Liver (tissue), 3 donors: ENCODE results near the gene ARHGAP32.

ENCODE experiments used
- EGR1 ChIP-seq, 2 donors: IDR thresholded peaks; 2 replicates each; pipeline ENCODE4 v1.6.1; 2016 to 2018; ENCODE audit warnings: antibody characterized with exemption in 2 of 2, low read depth in 2 of 2
- FOXA1 ChIP-seq: IDR thresholded peaks from 2 replicates; pipeline ENCODE4 v1.6.1; 2016; ENCODE audit warnings: antibody characterized with exemption
- GABPA ChIP-seq, 2 donors: IDR thresholded peaks in 1 of 2; conservative IDR thresholded peaks in 1 of 2; 2 replicates each; pipeline ENCODE4 v1.6.1; 2016; ENCODE audit warnings: antibody characterized with exemption in 2 of 2, mild to moderate bottlenecking in 1 of 2, moderate library complexity in 1 of 2
- HNF4A ChIP-seq, 2 donors: conservative IDR thresholded peaks; 2 replicates each; pipeline ENCODE4 v1.6.1; 2016; ENCODE audit warnings: antibody characterized with exemption in 2 of 2, mild to moderate bottlenecking in 2 of 2
- MAX ChIP-seq: IDR thresholded peaks from 2 replicates; pipeline ENCODE4 v1.6.1; 2016; ENCODE audit warnings: antibody characterized with exemption
- RAD21 ChIP-seq, 2 donors: IDR thresholded peaks; 2 replicates each; pipeline ENCODE4 v1.6.1; 2016; ENCODE audit warnings: antibody characterized with exemption in 2 of 2, mild to moderate bottlenecking in 2 of 2
- SP1 ChIP-seq: IDR thresholded peaks from 2 replicates; pipeline ENCODE4 v1.6.1; 2018; ENCODE audit warnings: antibody characterized with exemption, mild to moderate bottlenecking
- TAF1 ChIP-seq: conservative IDR thresholded peaks from 2 replicates; pipeline ENCODE4 v1.6.1; 2016; ENCODE audit warnings: antibody characterized with exemption, mild to moderate bottlenecking
- TF ChIP-seq, protein P1 (sequence below): IDR thresholded peaks from 2 replicates; pipeline ENCODE4 v1.6.1; 2016; ENCODE audit warnings: antibody characterized with exemption
- TF ChIP-seq, protein P2 (sequence below): fragments of 150-350 bp; IDR thresholded peaks from 2 replicates; pipeline ENCODE4 v1.5.1; 2017; ENCODE audit warnings: improper control_type of control experiment, low read depth, low read length; ENCODE audit not compliant: missing input control
- TF ChIP-seq, protein P3 (sequence below): IDR thresholded peaks from 2 replicates; pipeline ENCODE4 v1.6.1; 2016; ENCODE audit warnings: antibody characterized with exemption
- TF ChIP-seq, protein P4 (sequence below): IDR thresholded peaks from 2 replicates; pipeline ENCODE4 v1.6.1; 2016; ENCODE audit warnings: antibody characterized with exemption, mild to moderate bottlenecking
- donor health status: healthy.
- donor health status: healthy.

DNA sequence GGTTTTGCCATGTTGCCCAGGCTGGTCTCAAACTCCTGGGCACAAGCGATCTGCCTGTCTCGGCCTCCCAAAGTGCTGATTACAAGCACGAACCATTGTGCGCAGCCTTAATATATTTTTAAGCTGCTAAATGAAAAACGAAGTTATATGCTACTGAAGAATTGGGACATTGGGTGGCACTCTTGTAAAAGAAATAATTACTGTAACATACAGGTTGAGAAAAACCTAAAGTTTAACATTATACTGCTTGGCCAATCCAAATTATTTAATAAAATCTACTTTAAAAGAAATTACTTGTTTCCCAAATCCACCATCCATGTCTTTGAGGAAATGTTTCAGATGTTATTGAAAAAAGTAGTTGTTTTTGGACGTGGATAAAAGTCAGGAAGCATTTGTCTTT is 37.9 kb upstream of the ARHGAP32 start:
- TF ChIP-seq, protein P1, sequence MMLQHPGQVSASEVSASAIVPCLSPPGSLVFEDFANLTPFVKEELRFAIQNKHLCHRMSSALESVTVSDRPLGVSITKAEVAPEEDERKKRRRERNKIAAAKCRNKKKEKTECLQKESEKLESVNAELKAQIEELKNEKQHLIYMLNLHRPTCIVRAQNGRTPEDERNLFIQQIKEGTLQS, result no peak
- TF ChIP-seq FOXA1 (no peak), GABPA (IDR thresholded peaks at IDR 0.05 in 1 of 2, conservative IDR thresholded peaks at IDR 0.05 in 1 of 2) (no peak), MAX (no peak), TAF1 (no peak), SP1 (no peak), EGR1 (IDR thresholded peaks at IDR 0.05; ENCODE audit: low read depth in 2 of 2) (no peak), RAD21 (IDR thresholded peaks at IDR 0.05) (peak; percentile 72), HNF4A (conservative IDR thresholded peaks at IDR 0.05) (no peak)
- TF ChIP-seq, protein P2, sequence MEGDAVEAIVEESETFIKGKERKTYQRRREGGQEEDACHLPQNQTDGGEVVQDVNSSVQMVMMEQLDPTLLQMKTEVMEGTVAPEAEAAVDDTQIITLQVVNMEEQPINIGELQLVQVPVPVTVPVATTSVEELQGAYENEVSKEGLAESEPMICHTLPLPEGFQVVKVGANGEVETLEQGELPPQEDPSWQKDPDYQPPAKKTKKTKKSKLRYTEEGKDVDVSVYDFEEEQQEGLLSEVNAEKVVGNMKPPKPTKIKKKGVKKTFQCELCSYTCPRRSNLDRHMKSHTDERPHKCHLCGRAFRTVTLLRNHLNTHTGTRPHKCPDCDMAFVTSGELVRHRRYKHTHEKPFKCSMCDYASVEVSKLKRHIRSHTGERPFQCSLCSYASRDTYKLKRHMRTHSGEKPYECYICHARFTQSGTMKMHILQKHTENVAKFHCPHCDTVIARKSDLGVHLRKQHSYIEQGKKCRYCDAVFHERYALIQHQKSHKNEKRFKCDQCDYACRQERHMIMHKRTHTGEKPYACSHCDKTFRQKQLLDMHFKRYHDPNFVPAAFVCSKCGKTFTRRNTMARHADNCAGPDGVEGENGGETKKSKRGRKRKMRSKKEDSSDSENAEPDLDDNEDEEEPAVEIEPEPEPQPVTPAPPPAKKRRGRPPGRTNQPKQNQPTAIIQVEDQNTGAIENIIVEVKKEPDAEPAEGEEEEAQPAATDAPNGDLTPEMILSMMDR, result no peak
- TF ChIP-seq, protein P3, sequence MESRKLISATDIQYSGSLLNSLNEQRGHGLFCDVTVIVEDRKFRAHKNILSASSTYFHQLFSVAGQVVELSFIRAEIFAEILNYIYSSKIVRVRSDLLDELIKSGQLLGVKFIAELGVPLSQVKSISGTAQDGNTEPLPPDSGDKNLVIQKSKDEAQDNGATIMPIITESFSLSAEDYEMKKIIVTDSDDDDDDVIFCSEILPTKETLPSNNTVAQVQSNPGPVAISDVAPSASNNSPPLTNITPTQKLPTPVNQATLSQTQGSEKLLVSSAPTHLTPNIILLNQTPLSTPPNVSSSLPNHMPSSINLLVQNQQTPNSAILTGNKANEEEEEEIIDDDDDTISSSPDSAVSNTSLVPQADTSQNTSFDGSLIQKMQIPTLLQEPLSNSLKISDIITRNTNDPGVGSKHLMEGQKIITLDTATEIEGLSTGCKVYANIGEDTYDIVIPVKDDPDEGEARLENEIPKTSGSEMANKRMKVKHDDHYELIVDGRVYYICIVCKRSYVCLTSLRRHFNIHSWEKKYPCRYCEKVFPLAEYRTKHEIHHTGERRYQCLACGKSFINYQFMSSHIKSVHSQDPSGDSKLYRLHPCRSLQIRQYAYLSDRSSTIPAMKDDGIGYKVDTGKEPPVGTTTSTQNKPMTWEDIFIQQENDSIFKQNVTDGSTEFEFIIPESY, result no peak
- TF ChIP-seq, protein P4, sequence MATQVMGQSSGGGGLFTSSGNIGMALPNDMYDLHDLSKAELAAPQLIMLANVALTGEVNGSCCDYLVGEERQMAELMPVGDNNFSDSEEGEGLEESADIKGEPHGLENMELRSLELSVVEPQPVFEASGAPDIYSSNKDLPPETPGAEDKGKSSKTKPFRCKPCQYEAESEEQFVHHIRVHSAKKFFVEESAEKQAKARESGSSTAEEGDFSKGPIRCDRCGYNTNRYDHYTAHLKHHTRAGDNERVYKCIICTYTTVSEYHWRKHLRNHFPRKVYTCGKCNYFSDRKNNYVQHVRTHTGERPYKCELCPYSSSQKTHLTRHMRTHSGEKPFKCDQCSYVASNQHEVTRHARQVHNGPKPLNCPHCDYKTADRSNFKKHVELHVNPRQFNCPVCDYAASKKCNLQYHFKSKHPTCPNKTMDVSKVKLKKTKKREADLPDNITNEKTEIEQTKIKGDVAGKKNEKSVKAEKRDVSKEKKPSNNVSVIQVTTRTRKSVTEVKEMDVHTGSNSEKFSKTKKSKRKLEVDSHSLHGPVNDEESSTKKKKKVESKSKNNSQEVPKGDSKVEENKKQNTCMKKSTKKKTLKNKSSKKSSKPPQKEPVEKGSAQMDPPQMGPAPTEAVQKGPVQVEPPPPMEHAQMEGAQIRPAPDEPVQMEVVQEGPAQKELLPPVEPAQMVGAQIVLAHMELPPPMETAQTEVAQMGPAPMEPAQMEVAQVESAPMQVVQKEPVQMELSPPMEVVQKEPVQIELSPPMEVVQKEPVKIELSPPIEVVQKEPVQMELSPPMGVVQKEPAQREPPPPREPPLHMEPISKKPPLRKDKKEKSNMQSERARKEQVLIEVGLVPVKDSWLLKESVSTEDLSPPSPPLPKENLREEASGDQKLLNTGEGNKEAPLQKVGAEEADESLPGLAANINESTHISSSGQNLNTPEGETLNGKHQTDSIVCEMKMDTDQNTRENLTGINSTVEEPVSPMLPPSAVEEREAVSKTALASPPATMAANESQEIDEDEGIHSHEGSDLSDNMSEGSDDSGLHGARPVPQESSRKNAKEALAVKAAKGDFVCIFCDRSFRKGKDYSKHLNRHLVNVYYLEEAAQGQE, result no peak
